GM19025 (cell line): ENCODE measurements around the gene CYTH3.

Experiments used
- ATAC-seq: cut with Tn5 transposase; IDR thresholded peaks from one replicate; pipeline ENCODE4 v1.9.1; 2021; ENCODE audit warnings: mild to moderate bottlenecking, low read depth, moderate library complexity; ENCODE audit not compliant: unreplicated experiment

CYTH3 gene

GRCh38 chr7:6258440-6259182 lies 13.8 kb downstream of the CYTH3 start:
- no peak for ATAC-seq

DNA sequence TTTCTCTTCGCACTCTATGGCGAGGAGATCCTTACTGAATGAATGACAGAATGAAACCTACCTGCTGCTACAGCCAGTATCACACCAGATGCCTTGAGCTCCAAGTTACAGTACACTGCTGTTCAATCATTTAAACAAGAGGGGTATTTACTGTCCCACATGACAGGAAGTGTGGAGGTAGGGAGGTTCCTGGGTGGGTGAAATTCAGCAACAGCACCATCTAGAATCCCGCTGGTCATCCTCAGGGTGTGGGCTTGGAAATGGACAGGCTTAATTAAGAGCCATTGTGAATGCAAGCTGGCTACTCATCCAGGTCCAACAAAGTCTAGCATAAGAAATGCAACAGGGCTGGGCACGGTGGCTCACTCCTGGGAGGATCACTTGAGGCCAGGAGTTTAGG lies 14.7 kb downstream of the CYTH3 start:
- ATAC-seq, result no peak

DNA sequence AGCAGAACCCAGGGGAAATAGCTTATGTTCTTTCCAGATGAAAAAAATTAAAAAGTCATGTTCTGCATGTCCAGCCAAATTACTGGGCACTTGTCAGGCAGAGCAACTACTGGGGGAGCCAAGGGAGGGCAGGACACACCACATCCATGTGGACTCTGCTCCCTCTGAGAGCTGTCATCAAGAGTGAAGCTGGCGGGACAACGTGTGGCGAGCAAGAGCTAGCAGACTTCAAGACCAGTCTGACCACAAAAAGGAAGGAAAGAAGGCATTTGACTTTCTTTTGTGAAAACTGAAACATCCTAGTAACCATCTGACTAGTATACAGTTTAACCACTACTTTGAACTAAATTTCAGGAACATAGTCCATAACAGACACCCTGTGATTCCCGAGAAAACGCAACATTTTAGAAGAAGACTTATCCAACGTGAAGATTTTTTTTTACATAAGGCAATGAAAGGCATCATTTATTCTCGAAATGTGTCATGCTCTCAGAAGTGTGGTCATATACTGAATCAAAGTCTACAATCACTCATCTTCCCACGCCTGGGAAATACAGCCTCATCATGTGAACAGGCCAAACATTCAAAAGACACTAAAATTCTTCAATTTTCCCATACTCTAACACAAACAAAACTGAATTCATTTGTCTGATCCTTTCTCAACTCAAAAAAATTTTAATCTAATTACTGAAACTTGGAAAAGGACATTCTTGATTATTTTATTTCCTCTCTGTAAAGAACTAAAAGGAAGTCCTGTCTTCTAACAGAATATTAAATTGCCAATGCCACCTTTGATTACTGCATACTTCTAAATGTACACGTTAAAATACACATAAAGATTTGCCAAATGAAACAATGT lies 15.5 kb downstream of the CYTH3 start:
- peak; percentile 71 for ATAC-seq

DNA sequence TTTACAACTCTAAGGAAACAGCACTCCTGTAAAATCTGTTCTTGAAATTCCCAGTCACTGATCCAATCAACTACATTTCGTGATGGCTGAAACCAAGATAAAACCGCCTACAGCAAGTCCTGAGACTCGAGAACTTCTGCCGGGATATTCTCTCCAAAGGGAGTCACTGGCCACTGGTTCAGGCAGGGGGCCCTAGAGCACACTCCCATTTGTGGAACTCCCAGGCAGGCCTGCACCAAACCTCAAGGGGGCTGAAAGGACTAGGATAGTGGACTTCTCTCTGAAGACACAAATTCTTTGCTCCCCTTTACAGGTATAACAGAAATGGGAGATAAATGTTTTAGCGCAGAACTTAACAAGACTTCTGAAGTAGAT lies 16.3 kb downstream of the CYTH3 start:
- ATAC-seq, result no peak

- no peak for ATAC-seq
Observed at GRCh38 chr7:6254866-6255265, 17.6 kb downstream of the CYTH3 start.

DNA sequence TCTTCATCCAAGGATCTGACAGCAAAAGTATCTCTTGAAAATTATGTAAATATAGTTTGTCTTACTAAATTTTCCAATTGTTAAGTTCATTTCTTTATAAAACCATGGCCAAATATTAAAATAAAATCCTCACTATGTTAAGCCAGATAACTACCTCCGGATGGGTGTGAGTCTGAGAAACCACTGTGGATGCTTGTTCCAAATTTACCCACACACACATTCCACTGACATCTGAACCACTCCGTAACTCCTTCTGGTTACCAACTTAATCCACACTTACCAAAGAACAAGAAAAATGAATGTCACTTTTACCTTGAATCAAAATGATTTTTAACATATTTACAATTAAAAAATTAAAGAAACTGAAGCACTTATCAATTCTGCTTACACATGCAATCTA lies 19.7 kb downstream of the CYTH3 start:
- no peak for ATAC-seq

DNA sequence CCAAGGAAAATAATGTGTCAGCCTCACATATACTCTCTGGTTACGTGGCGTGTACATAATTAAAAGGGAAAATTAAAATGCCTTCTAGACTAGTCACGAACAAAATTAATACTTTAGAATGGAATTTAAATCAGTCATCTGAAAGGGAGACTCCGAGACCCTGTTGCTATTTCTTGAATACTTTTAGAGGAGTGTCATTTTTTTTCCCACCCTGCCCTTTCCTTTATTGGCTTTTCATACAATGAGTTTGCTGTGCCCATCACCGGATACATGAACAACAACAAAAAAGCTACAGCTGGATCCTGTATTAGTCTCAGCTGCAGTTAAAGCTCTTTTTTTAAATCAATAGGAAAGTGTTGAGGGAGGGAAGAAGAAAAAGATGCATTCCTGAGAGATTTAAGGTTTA lies 20.1 kb downstream of the CYTH3 start:
- no peak for ATAC-seq

DNA sequence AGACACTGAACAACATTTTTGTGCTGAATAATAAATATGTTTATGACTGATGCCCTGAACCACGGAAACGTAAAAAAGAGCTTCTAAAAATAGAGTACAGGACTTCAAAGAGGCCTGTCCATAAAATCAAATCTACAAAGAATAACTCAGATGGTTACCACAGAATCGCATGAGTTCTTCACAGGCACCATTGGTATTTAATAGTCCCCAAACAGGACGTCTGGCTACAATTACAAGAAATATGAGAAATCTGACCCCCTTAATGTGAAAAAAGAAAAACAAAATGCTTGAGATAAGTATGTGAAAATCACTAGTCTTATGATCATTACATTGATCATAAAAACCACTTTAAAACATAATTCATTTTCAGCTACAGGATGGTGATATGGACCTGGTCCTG lies 20.8 kb downstream of the CYTH3 start:
- ATAC-seq, result no peak

GRCh38 chr7:6250364-6250833 lies 22.0 kb downstream of the CYTH3 start:
- ATAC-seq, result no peak

DNA sequence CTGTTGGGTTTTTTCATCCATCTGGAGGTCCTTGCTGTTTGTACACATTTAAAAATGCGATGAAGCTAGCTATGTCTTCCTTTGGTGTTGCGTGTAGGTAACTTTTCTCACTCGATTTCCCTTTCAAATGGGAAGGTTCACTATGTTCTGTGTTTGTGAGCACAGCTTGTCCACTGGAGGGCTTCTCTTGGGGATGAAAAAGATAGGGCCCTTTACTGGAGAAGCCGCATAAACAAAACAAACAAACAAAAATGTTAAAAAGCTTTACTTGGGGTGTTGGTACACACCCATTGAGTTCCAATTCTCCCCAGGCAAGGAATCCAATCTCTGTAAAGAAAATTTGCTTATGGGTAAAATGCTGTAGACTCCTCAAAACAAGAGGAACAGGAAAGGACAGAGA lies 23.4 kb downstream of the CYTH3 start:
- ATAC-seq, result no peak

DNA sequence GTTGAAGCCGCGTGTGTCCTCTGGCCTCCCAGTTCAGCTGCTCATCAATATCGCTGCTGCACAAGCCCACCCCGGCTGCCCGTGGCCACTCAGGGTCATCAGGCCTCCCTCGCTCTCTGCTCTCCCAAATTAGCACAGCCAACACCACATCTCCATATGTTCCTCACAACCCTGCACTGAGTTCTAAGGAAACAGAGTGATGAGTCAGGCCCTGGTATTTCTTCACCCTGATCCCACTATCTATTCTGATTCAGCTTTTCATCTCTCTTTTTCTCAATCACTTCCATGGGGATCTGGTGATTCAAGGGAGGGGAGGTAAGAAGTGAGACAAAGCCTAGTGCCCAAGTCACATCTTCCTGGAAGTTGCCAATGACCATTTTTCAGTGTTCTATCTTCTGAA lies 23.8 kb downstream of the CYTH3 start:
- ATAC-seq, result no peak

DNA sequence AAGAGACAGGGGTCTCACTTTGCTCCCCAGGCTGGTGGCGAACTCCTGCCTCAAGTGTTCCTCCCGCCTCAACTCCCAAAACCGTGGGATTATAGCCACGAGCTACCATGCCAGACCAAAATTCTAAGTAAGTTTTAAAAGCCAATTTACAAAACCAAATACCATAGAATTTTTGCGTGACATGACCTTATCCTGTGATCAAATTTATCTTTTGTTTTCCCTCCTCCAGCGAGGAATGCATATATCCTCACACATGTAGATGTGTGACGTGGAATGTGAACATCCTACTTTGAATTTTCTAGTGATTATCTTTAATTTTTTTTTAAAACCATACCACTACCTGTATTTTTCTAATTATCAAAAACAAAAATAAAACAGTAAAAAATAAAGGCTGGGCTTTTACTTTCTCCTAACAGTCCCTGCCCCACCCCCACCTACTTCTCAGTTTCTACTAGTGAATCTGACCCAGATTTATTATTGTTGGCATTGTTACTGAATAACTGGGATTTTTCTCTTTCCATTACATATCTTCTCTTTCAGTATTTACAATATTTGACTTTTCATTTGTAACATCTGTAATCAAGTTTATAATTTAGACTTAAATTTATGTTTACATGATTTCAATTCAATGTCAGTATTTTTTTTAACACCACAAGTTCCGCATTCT lies 26.0 kb downstream of the CYTH3 start:
- no peak for ATAC-seq

DNA sequence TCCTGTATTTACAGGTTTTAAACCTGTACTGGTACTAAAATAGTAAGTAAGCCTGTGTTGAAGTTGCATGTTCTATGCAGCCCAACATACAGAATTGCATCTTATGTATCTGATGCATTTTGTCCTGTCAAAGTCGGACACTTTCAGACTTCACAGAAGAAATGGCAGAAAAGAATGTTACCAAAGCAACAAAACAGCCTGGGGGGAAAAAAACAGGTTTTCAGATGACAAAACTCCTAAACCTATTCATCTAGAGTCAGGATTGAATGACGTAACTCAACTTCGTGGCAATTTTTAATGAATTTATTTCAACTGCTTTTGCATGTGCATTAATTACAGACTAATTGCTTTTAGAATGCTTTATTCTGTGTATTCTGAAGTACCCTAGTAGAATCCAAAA lies 28.4 kb downstream of the CYTH3 start:
- no peak for ATAC-seq

- no peak for ATAC-seq
Observed at GRCh38 chr7:6243168-6243567, 29.3 kb downstream of the CYTH3 start.

GRCh38 chr7:6242561-6242960 lies 29.9 kb downstream of the CYTH3 start:
- no peak for ATAC-seq

DNA sequence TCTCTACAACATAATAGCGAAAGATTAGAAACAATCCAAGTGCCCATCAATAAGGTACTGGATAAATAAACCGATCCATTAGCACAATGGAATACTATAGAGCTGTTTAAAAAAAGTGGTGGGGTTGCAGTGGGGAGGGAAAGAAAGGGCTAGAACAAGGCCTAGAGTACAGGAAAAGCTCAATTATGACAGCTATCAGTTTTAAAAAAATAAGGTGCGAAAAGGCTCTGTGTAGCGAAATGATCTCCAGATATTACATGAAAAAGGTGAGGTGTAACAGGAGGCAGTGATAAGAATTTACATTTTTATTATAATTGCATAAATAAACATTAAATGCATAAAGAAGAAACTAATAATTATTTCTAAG lies 30.8 kb downstream of the CYTH3 start:
- no peak for ATAC-seq

- ATAC-seq, result no peak
Observed at GRCh38 chr7:6238309-6238925, 34.0 kb downstream of the CYTH3 start.

- ATAC-seq, result no peak
Observed at GRCh38 chr7:6237730-6238129, 34.7 kb downstream of the CYTH3 start.

DNA sequence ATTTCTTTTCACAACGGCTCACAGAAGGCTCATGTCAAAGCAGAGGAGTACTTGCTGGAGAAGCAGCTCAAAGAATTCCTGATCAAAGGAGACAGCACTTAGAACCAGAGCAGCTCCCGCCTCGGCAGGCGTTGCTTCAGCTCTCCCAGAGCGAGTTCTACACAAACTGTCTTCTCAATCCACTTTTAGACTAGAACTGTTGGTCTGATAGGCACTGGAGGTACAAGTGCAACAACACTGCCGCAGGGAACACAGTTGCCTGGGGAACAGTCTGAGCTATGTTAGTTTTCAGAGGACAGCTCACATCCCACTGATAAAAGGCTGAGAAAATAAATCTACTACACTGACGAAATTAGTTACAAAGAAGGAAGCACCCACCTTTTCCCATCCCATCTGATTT lies 35.4 kb downstream of the CYTH3 start:
- ATAC-seq, result no peak

DNA sequence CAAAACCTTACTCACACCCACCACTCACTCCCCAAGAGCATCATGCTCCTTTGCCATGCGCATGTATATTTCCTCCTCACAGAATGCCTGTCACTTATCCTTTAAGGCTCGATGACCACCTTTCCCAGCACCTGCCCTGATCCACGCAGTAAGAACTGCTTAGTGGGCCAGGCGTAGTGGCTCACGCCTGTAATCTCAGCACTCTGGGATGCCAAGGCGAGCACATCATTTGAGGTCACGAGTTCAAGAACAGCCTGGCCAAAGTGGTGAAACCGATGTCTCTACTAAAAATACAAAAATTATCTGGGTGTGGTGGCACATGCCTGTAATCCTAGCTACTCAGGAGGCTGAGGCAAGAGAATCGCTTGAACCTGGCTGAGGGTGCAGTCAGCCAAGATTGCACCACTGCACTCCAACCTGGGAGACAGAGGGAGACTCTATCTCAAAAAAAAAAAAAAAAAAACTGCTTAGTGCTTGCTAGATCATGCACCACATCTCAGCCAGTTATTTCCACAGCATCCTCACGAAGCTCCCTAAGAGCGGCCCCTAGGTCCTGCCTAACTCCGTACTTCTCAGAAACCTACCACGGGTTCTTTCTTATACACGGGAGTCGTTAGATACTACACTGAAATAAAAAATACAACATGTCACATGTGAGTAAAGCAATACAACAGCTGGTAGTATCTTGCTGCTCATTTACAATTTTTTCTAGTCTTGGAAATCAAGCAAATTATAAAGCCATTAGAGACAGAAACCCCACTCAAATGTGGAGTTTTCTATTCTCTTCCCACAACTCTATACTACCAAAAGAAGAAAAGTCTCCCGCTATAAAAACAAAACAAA lies 37.2 kb downstream of the CYTH3 start:
- no peak for ATAC-seq
